Endometrium (tissue), 2 donors: ENCODE data around the gene C18orf63.

ENCODE experiments used
- FAIRE-seq: peaks from 2 replicates; lab custom pipeline; 2012; peaks lifted over from hg19 to GRCh38; lab: Jason Lieb, UNC
- donor health status: control.
- donor health status: control.

The C18orf63 gene

GRCh38 chr18:74328206-74328605 is 12.6 kb downstream of the C18orf63 start:
- no peak for FAIRE-seq

- FAIRE-seq: no peak
Observed at GRCh38 chr18:74329688-74330205, 14.1 kb downstream of the C18orf63 start.

- no peak for FAIRE-seq
Observed at GRCh38 chr18:74331404-74331803, 15.8 kb downstream of the C18orf63 start.

GRCh38 chr18:74333091-74333490 is 17.5 kb downstream of the C18orf63 start:
- FAIRE-seq: no peak

GRCh38 chr18:74334242-74334893 is 18.7 kb downstream of the C18orf63 start:
- no peak for FAIRE-seq

GRCh38 chr18:74336656-74337055 is 21.0 kb downstream of the C18orf63 start:
- FAIRE-seq: no peak

- no peak for FAIRE-seq
Observed at GRCh38 chr18:74337155-74337911, 21.7 kb downstream of the C18orf63 start.

- no peak for FAIRE-seq
Observed at GRCh38 chr18:74337912-74338309, 22.3 kb downstream of the C18orf63 start.

- FAIRE-seq: peak; percentile 96
Observed at GRCh38 chr18:74342416-74343043, 26.9 kb downstream of the C18orf63 start.

GRCh38 chr18:74346206-74346605 is 30.6 kb downstream of the C18orf63 start:
- FAIRE-seq: no peak

GRCh38 chr18:74348581-74348980 is 32.9 kb downstream of the C18orf63 start:
- no peak for FAIRE-seq

- FAIRE-seq: no peak
Observed at GRCh38 chr18:74351354-74351753, 35.7 kb downstream of the C18orf63 start.

GRCh38 chr18:74353169-74353775 is 37.6 kb downstream of the C18orf63 start:
- peak; percentile 91 for FAIRE-seq

- no peak for FAIRE-seq
Observed at GRCh38 chr18:74356959-74357358, 41.3 kb downstream of the C18orf63 start.

GRCh38 chr18:74360852-74361655 is 45.4 kb downstream of the C18orf63 start:
- no peak for FAIRE-seq

GRCh38 chr18:74367905-74368304 is 52.3 kb downstream of the C18orf63 start:
- no peak for FAIRE-seq

- no peak for FAIRE-seq
Observed at GRCh38 chr18:74368901-74369705, 53.5 kb downstream of the C18orf63 start.

GRCh38 chr18:74370115-74370514 is 54.5 kb downstream of the C18orf63 start:
- FAIRE-seq: no peak

- no peak for FAIRE-seq
Observed at GRCh38 chr18:74373428-74373827, 57.8 kb downstream of the C18orf63 start.

- FAIRE-seq: no peak
Observed at GRCh38 chr18:74375999-74376398, 60.4 kb downstream of the C18orf63 start.

GRCh38 chr18:74376523-74376922 is 60.9 kb downstream of the C18orf63 start:
- no peak for FAIRE-seq
